ENCODE measurements around the gene NIPAL3.

The NIPAL3 gene

DNA sequence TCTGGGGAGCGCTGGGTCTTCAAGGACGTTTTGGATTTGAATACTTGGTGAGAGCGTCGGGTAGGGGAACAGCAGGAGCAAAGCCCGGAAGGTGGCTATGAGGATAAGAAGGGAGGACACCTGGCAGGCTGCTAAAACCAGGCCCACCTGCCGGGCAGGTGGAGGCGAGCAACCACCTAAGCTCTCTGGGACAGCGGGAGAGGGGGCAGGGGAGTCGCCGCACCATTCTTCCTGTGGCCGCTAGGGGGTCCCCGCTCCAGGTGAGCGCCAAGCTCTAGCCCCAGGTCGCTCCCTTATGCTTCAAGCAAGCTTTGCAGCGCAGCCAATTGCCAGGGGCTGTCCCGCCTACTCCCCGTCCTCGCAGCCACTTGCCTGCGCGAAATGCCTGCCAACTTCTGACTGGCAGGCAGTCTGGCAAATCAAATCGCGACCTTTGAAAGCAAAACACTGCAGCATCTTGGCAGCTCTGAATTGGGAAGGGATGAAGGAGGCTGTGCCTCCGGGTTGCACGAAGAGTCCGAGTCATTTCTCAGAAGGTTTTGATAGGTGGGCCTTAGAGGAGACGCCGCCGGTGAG lies at the start of gene NIPAL3:
Gene NIPAL3 (plus strand): TSS at position 469 of the 576 bp plus-strand sequence. CDS start 3,746 bp downstream, outside the sequence.
- DNase-seq = peak; percentile 96 to 97

GRCh38 chr1:24366707-24367106 lies 48.9 kb upstream of the NIPAL3 start:
- DNase-seq = no peak

DNA sequence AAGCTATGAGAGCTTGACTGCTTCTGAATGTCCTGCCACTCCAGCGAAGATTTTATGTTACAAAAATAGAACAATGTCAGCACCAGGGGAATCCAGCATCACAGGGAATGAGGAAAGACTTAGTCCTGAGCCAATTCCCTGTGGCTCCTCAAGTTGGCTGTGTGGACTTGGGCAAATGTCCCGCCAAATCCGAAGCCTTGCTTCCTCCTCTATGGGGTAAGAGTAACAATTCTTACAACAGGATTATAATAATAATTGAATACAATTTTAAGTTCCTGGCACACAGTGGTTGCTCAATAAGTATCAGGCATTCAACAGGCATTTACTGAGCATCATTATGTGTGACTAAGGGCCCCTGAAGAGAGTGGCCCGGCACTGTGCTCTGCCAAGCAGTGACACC lies 46.4 kb upstream of the NIPAL3 start:
- DNase-seq = no peak

DNA sequence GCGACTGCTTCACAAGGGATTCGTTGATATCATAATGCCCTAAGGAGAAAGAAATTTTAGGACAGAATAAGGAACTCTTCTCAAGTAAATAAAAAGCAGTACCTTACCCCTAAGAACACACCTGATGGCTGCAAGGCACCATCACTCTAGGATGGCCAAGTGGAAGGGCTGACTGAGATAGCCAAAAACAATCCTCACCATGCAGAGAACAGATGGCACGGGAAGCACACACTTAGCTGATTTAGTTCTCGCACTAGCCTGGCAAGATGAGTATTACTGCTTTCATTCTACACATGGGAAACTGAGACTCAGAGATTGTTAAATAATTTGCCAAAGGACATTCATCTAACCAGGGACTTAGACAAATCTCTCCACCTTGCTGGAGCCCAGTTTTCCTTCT lies 45.8 kb upstream of the NIPAL3 start:
- DNase-seq = no peak

DNA sequence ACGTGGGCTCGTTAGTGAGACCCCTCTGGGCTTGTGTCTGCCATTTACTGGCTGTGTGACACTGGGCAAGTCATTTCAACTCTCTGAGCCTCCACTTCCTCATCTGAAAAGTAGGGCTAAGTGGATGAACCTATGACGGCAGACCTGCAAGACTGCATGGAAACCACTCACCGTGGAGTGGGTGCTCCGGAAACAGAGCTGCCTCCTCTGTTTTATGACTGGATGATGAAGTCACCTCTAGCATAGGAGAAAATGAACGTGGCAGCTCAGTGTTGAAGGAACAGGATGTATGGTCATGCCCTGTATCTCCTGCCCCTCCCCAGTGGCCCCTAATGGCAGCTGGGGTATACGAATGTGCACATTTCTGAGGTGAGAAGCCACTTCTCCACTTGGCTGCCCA lies 42.6 kb upstream of the NIPAL3 start:
- DNase-seq = no peak

DNA sequence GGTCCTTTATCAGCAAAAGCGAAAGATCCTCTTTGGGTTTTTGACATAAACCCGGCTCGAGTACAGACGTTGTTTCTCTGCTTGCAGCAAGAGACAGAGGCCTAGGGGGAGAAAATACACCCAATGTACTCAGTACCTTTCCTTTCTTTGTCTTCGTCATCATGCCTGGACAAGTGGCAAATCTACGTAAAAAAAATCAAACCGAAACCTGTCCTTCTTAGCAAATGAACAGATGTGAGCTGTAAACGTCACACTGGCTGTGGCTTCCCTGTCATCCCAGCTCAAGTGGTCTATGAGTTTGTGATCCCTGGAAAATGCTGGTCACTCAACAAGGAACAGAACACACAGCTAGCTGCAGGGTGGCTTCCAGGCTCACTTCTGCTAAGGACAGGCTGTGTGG lies 41.9 kb upstream of the NIPAL3 start:
- DNase-seq = no peak

DNA sequence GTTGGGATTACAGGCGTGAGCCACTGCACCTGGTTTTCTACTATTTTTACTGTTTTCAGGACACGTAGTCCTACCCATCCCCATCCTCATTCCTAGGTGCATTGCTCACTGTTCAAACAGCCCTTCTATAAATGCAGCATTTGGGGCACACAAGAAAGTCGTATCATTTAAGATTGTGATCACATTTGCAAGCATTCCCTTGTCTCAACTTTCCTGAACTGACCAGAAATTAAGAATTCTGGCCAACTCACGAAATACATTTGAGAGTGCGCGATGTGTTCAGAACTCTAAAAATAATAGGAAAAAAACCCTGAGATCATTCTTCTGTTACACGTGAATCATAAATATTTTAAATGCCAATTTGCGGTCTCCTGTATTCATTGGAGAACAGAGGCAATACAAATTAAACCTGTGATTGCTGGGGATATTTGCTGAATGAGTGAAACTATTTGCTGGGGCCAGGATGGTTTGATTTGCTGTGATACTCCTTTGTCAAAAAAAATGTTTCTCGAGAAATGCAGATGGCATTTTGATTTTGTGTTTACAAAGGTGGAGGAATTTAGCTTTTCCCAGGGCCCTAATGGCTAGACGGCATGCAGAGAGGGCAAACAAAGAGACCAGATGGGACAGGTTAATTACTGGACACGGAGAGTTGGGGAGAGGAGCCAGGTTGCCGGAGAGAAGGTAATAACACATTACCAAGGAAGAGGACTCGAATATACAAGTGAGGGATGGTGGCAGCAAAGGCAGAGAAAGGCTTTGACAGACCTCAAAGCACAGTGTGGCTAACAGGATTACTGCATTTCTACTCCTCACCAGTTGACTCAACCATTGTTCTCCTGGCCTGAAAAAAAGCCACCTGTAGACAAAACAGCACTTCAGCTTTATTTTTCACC lies 40.5 kb upstream of the NIPAL3 start:
- DNase-seq = no peak

GRCh38 chr1:24379733-24380315 lies 35.8 kb upstream of the NIPAL3 start:
- no peak for DNase-seq

DNA sequence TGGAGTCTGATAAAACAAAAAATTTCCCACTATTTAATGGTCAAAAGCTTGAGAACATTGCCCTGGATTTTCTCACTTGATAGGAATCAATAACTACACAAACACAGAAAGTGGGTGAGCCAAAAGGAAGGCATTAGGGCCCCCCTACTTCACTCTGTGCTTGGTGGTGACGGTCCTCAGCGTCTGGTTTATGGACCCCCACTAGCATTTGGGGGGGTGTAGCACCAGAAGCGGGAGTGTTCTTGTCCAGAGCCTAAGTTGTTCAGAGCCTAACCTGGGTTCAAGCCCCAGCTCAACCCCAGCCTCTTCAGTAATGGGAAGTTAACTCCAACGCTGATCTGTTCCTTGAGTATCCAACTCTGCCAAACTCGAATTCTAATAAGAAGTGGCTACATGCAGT lies 35.1 kb upstream of the NIPAL3 start:
- no peak for DNase-seq

GRCh38 chr1:24381256-24381655 lies 34.3 kb upstream of the NIPAL3 start:
- no peak for DNase-seq

GRCh38 chr1:24382165-24382577 lies 33.4 kb upstream of the NIPAL3 start:
- no peak for DNase-seq

DNA sequence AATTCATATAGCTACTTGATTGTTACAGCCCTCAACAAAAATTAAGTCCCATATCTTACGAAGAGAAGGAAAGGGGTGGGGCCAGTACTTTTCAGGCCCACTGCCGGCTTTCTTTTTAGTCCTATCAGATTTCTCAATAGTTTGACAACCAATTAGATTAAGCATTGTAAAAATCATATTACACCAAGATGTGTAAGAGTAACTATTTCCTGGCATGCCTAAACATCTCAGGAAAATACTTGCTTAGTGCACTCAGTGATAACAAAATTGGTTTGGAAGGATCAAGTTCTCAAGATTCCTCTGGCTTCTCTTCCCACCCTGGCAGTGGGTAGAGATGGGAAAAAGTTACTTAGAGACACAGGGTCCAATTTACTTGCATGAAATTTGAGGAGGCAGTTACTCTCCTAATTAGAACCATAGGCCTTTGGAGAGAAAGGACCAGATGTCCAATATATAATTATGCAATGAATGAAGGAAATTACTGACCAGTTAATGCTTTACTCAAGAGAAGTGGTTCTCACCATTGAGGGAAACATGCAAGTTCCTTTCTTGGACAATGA lies 32.1 kb upstream of the NIPAL3 start:
- no peak for DNase-seq

DNA sequence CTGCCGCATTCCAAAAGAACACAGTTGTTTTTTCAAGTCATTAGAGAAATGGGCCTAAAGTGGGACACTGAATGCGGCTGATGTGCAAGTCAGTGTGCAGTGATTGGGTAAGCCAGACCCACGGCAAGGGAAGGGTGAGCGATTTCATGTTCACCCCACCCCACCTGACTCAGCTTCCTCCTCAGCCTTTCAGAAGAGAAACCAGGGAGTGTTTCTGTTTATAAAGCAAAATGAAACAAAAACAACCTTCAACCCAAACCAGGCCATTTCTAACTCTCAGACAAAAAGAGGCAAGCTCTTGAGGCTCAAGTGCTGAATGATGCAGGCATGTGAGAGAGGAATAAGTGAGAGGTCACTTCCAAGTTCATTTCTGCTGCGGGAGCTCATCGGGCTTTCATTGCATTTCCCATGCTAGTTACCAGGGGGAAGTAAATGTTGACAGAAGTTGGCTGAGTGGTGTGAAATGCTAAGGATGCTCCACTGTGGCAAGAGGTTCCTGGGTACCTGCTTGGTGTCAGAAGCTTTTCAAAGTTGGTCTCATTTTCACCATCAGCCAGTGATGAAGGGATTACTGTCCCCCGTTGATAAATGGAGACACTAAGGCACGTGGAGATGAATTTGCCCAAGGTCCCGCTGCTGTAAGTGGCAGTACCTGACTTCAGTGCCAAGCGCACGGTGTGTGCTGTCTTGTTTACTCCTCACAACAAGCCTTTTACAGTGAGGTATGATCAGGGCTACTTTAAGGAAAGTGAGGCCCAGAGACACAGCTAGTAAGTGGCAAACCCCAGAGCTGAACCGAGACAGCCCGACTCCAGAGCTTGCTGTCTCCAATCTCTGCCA lies 31.1 kb upstream of the NIPAL3 start:
- no peak for DNase-seq

DNA sequence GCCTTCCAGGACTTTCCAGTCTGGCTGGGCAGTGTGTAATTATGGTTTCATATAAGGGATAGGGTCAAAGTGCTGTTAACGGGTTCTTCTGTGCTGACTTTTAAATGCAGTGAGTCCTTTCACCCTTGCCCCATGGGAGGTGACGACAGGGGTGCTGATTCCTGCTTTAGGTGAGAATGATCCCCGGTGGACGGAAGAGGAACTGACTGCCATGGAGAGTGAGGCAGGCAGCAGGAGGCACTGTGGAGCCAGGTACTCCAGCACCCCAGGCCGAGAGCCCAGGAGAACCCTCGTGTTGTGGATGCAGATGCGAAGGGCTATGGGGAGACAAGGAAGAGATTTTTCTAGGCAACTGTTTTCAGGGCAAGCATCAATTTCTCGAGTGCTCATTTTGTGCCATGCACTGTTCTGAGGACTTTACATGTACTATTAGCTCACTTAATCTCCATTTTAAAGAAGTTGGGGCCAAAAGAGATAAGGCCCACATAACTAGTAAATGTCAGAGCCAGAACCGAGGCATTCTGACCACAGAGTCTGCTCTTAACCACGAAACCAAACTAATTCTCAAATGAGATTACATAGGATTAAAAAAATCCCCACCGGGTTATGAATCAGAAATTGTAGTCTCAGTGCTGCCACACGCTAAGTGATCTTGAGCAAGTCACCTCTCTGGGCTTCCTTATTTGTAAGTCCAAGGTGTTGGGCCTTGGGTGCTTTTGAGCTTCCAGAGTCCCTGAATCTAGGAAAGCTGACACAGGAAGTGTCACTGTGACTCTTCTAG lies 30.3 kb upstream of the NIPAL3 start:
- peak in 1 of 2 experiments; percentile 19 for DNase-seq

- no peak for DNase-seq
Observed at GRCh38 chr1:24386241-24386640, 29.4 kb upstream of the NIPAL3 start.

DNA sequence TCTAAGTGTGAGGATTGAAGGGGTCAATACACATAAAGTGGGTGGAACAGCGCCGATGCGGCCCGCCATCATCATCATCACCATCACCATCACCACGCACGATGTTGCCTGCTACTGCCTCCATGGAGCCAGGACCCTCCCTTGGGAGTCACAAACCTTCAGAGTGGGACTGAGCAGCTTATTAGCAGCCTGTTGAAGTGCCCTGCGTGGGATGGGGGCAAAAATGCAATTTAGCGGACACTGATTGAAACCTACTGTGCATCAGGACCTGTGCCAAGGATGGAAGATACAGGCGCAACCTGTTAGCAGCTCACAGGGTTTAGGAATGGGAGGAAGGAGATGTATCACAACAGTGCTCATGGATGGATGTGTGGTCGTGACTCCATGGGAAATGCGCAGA lies 28.7 kb upstream of the NIPAL3 start:
- DNase-seq = no peak

DNA sequence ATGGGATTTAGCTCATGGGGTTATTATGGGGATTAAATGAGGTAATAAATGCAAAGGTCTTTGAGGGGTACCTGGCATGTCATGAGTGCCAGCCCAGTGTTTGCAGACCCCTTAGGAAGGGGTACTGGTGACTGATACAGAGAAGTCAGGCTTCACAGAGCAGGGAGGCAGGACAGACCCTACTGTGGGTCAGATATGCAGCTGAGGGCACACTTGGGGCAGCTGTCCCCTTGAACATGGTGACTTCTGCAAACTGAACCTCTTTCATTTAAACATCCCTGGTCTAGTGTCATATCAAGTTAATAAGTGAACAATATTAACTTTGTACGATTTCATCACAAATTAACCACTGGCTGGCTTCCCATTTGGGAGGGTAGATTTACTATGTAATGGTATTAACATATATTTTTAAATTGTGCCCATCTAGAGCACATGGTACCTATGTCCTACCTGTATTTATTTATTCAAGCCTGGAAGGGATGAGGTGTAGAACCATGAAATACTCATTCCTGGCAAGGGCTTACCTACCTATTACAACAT lies 27.9 kb upstream of the NIPAL3 start:
- no peak for DNase-seq

DNA sequence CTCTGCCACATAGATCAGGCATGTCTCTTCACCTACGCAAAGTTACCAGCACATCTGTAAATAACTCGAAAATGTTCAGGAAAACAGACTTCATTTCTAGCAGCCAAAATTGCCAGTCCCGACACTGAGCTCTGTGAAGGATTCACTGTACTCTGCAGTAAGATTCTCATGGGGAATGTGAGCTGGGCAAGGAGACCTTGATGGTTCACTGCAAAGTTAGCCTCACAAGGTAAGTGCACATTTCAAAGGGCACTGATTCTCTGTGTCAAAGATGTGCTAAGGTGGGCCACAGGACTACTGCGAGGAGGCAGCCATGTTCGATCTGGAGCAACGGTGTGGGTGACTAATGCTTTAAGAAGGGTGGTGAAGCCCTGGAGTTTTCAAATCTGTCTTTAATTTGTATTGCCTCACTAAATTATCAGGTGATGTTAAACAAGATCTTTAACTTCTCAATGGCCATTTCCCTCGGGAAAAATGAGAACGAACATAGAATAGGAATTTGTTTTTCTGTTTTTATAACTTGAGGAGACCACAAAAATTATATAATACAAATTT lies 27.2 kb upstream of the NIPAL3 start:
- no peak for DNase-seq

DNA sequence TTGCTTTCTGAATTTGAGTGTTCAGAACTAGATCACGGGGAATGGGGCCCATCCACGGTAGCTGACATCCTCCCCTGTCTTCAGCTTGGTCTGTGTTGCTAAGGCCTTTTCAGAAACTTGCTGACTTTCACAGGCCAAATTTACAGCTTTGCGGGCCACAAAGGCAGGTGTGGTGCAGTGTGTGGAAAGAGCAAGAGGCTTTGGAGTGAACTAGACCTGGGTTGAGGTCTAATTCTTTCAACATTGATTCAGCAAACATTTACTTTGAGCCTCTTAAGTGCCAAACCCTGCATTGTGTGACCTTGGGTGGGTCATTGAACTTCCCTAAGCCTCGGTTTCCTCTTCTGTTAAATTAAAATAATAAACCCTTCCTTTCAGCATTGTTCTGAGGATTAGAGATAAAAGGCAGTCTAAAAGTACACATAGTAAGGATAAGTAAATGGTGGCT lies 26.3 kb upstream of the NIPAL3 start:
- DNase-seq = no peak

GRCh38 chr1:24390924-24391782 lies 24.4 kb upstream of the NIPAL3 start:
- peak; percentile 58 to 67 for DNase-seq

Data from activated CD4-positive, alpha-beta T cell treated with anti-CD3 and anti-CD28 coated beads, Interleukin-2, amount 50 U/mL, for 4 hours (primary cell).